Breast epithelium (tissue), 4 donors: Measurements from ENCODE around the gene SLC16A9. TPM values are rescaled to one million over a fixed set of nuclear protein-coding genes. Genes with fewer than 3 reads are reported as not detected.
A peak's percentile ranks its signal among the peaks of the same experiment; 100 is the strongest.

ENCODE experiments used
- DNase-seq, 2 donors: peaks; one replicate each; pipeline ENCODE4 v3.0.0-alpha.2; 2019; ENCODE audit warnings: low spot score in 2 of 2
- H3K27ac ChIP-seq, 2 donors: fragments of 200-600 bp; sonication (generic) in 1 of 2; one replicate each; pipeline ENCODE4 v1.5.1; 2016 to 2019; ENCODE audit warnings: mild to moderate bottlenecking in 1 of 2
- H3K27me3 ChIP-seq, 2 donors: fragments of 200-600 bp; sonication (generic) in 1 of 2; one replicate each; pipeline versions ENCODE4 v1.5.1 to v1.6.0; 2017 to 2019; ENCODE audit warnings: control low read depth in 1 of 2, mild to moderate bottlenecking in 1 of 2
- H3K36me3 ChIP-seq: fragments of 200-600 bp; one replicate; pipeline ENCODE4 v1.5.1; 2019
- H3K4me1 ChIP-seq, 2 donors: fragments of 200-600 bp; sonication (generic); one replicate each; pipeline ENCODE4 v1.5.1; 2016 to 2019; ENCODE audit warnings: control low read depth in 1 of 2
- H3K4me3 ChIP-seq, 3 donors: fragments of 200-600 bp; sonication (generic); 1 replicate in 2 of 3; 2 replicates in 1 of 3; pipeline ENCODE4 v1.5.1; 2016 to 2019; ENCODE audit warnings: mild to moderate bottlenecking in 3 of 3, moderate library complexity in 2 of 3
- H3K9me3 ChIP-seq, 2 donors: fragments of 200-600 bp; sonication (generic) in 1 of 2; one replicate each; pipeline ENCODE4 v1.5.1; 2016 to 2019; ENCODE audit warnings: control low read depth in 1 of 2
- POLR2A ChIP-seq: fragments of 450-650 bp; IDR thresholded peaks from one replicate; pipeline ENCODE4 v1.6.1; 2016; ENCODE audit warnings: antibody characterized with exemption, mild to moderate bottlenecking, moderate library complexity
- POLR2AphosphoS5 ChIP-seq, 3 donors: sonication (generic); formaldehyde crosslinking; IDR thresholded peaks; one replicate each; pipeline ENCODE4 v1.6.1; 2017; ENCODE audit warnings: antibody characterized with exemption in 3 of 3
- intact Hi-C: fragments of 100-400 bp; cut with DNase I; formaldehyde crosslinking; loops from one replicate; pipeline ENCODE4 v1.15.1; 2023; ENCODE audit warnings: low total_unique reads
- total RNA-seq, 3 donors: library from RNA; depleted of rRNA; stranded (reverse); fragments of >200 nt; gene quantifications; one replicate each; pipeline ENCODE4 v1.1.0, GENCODE V29; 2016
- TF ChIP-seq, protein P1 (sequence below), 3 donors: fragments of 450-650 bp; IDR thresholded peaks; one replicate each; pipeline ENCODE4 v1.5.1; 2016 to 2017; ENCODE audit warnings: antibody characterized with exemption in 3 of 3, mild to moderate bottlenecking in 3 of 3, moderate library complexity in 3 of 3

The SLC16A9 gene, protein sequence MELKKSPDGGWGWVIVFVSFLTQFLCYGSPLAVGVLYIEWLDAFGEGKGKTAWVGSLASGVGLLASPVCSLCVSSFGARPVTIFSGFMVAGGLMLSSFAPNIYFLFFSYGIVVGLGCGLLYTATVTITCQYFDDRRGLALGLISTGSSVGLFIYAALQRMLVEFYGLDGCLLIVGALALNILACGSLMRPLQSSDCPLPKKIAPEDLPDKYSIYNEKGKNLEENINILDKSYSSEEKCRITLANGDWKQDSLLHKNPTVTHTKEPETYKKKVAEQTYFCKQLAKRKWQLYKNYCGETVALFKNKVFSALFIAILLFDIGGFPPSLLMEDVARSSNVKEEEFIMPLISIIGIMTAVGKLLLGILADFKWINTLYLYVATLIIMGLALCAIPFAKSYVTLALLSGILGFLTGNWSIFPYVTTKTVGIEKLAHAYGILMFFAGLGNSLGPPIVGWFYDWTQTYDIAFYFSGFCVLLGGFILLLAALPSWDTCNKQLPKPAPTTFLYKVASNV
- 1 to 10 TPM in 1 of 3 donors, under 1 TPM in 2; 0.32 to 1.2 (median 0.33) TPM for total RNA-seq

DNA sequence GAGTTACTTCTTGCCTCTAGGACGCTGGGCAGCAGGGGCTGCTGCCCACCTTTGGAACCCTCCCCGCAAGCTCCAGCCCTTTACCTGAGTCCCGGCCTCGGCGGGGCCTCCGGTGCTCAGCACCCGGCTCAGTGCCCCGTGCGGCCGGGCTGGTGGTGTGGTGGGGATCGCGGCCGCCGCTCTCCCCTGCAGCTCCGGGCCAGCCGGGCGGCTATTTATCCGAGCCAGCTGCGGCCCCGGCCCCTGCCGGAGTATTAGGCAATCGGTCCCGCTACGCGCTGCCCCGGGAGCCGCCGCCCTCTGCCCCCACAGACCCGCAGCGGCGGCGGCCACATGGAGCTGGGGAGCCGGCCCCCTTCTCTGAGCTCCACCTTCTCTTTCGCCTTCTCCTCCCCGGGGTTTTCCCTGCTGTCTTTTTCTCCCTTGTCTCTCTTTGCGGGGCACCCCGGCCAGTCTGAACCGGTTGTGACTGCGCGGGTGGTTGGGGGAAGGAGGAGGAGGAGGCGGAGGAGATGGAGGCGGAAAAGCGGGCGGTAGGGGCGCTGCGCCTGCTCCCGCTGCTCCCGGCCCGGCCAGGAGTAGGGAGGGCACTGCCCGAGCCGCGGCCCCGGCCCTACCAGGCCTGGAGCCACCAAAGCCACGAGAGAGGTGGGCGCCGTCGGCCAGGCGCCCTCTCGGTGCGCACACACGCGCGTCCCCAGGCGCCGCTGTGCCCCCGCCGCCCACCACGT is at the start of gene SLC16A9:
TSS of gene SLC16A9 (minus strand) at position 456 of the 731 bp plus-strand sequence. CDS start 25,559 bp downstream, outside the sequence.
- Histone ChIP-seq H3K9me3 (no peaks in the 10 kb centered on the region), H3K27ac (peak within 1 kb of the TSS; percentile 33 to 73), H3K27me3 (no peaks in the 10 kb centered on the region), H3K4me3 (peak within 1 kb of the TSS; percentile 49 to 85 (median 63)), H3K4me1 (peaks cover 0 to 3% of the 10 kb centered on the region in 2 donors), H3K36me3 (no peaks in the 10 kb centered on the region)
- no peak for TF ChIP-seq POLR2AphosphoS5 (IDR thresholded peaks at IDR 0.05)
- TF ChIP-seq, protein P1, sequence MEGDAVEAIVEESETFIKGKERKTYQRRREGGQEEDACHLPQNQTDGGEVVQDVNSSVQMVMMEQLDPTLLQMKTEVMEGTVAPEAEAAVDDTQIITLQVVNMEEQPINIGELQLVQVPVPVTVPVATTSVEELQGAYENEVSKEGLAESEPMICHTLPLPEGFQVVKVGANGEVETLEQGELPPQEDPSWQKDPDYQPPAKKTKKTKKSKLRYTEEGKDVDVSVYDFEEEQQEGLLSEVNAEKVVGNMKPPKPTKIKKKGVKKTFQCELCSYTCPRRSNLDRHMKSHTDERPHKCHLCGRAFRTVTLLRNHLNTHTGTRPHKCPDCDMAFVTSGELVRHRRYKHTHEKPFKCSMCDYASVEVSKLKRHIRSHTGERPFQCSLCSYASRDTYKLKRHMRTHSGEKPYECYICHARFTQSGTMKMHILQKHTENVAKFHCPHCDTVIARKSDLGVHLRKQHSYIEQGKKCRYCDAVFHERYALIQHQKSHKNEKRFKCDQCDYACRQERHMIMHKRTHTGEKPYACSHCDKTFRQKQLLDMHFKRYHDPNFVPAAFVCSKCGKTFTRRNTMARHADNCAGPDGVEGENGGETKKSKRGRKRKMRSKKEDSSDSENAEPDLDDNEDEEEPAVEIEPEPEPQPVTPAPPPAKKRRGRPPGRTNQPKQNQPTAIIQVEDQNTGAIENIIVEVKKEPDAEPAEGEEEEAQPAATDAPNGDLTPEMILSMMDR (IDR thresholded peaks at IDR 0.05): peak in 1 of 3 donors; percentile 18
- intact Hi-C loops: no loop called here
- DNase-seq: peak; percentile 19 to 56

DNA sequence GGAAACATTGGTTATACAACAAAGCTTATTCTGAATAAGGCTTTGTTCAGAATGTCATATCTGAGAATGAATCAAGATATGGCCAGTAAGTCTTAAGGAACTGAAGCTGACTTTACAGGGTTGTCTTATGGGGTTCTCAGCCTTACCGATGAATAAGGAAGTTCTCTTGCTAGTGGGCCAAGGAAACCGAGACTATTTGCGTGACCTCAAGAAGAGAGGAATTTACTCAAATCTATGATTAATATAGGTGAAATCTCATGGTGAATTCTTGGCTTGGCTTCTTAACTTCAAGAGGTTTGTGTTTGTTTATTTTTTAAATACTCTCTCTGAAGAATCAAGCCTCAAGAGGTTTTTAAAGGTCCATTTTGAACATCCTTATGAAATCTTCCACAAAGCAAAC is 48.3 kb upstream of the SLC16A9 start:
- intact Hi-C loops: no loop called here
- H3K27me3 ChIP-seq: no peaks in the 10 kb centered on the region
- no peaks in the 10 kb centered on the region for H3K9me3 ChIP-seq
- TF ChIP-seq POLR2A (no peak), POLR2AphosphoS5 (IDR thresholded peaks at IDR 0.05) (no peak)
- TF ChIP-seq, protein P1 (IDR thresholded peaks at IDR 0.05): no peak
- H3K27ac ChIP-seq: no peak overlapping the region
- DNase-seq: no peak
- no peaks in the 10 kb centered on the region for H3K36me3 ChIP-seq
- no peak overlapping the region for H3K4me3 ChIP-seq
- H3K4me1 ChIP-seq: no peaks in the 10 kb centered on the region

DNA sequence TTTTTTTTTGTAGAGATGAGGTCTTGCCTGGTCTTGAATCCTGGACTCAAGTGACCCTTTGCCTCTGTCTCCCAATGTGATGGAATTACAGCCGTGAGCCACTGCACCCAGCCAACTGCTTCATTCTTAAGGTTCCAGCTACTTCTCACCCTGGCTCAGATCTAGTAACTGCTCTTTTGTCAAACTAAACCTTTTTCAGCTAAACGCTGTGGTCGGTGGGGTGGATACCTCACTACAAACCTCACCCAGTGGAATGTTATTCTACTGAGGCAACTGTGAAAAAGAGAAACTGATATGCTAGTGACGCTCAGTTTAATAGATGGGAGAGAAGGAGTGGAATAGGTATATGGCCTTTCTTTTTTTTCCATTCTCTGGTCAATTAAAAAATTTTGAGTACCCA is 45.3 kb upstream of the SLC16A9 start:
- no peak for DNase-seq
- Histone ChIP-seq H3K27ac (no peak overlapping the region), H3K27me3 (no peaks in the 10 kb centered on the region), H3K36me3 (no peaks in the 10 kb centered on the region), H3K4me1 (no peaks in the 10 kb centered on the region), H3K4me3 (no peak overlapping the region), H3K9me3 (no peaks in the 10 kb centered on the region)
- intact Hi-C loops: no loop called here
- TF ChIP-seq POLR2A (no peak), POLR2AphosphoS5 (IDR thresholded peaks at IDR 0.05) (no peak)
- TF ChIP-seq, protein P1 (IDR thresholded peaks at IDR 0.05): no peak

DNA sequence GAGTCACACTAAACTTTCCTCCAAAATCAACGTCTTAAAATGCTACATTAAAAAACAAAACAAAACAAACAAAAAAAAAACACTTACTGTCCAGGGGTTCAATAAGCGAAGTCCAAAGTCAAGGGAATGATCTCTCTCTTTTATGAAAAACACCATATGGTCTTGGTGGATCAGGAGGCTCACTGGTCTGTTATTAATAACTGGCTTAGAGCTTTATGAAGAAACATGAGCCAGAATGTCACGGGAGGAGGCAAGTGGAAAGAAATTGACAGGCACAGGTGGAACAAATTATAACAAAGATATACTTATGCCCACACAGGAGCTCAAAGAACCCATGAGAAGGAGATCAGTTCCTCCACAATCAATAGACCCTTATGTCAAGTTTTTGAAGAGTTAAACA is 43.6 kb upstream of the SLC16A9 start, which contains the start of gene MRLN:
TSS of gene MRLN (minus strand) at position 189 of the 400 bp plus-strand sequence.
- intact Hi-C loops: no loop called here
- H3K4me3 ChIP-seq: no peak within 1 kb of the TSS
- no peak within 1 kb of the TSS for H3K27ac ChIP-seq
- no peak for DNase-seq
- TF ChIP-seq POLR2AphosphoS5 (IDR thresholded peaks at IDR 0.05): no peak
- no peak for TF ChIP-seq POLR2A
- TF ChIP-seq, protein P1 (IDR thresholded peaks at IDR 0.05): no peak
- no peaks in the 10 kb centered on the region for H3K27me3 ChIP-seq
- H3K4me1 ChIP-seq: no peaks in the 10 kb centered on the region
- no peaks in the 10 kb centered on the region for H3K9me3 ChIP-seq
- H3K36me3 ChIP-seq: no peaks in the 10 kb centered on the region
